ENCODE measurements around the gene CDH7.

- no peak for TF ChIP-seq CTCF (IDR thresholded peaks at IDR 0.05; ENCODE audit: low read depth, low read length, poor library complexity, severe bottlenecking)
- no peak for TF ChIP-seq EZH2phosphoT487 (IDR thresholded peaks at IDR 0.05; ENCODE audit: borderline replicate concordance, low read length)
These were observed 9.6 kb downstream of the CDH7 start for GRCh38 chr18:65760457-65760856.

Measured in DOHH2 (cell line).